ENCODE results near the gene USP22.
A peak's percentile ranks its signal among the peaks of the same experiment; 100 is the strongest.
"Not testable (repeated sequence)": the region's sequence is repeated elsewhere in the genome, so short reads cannot be mapped to it uniquely, and the experiment has no call there.

The USP22 gene

DNA sequence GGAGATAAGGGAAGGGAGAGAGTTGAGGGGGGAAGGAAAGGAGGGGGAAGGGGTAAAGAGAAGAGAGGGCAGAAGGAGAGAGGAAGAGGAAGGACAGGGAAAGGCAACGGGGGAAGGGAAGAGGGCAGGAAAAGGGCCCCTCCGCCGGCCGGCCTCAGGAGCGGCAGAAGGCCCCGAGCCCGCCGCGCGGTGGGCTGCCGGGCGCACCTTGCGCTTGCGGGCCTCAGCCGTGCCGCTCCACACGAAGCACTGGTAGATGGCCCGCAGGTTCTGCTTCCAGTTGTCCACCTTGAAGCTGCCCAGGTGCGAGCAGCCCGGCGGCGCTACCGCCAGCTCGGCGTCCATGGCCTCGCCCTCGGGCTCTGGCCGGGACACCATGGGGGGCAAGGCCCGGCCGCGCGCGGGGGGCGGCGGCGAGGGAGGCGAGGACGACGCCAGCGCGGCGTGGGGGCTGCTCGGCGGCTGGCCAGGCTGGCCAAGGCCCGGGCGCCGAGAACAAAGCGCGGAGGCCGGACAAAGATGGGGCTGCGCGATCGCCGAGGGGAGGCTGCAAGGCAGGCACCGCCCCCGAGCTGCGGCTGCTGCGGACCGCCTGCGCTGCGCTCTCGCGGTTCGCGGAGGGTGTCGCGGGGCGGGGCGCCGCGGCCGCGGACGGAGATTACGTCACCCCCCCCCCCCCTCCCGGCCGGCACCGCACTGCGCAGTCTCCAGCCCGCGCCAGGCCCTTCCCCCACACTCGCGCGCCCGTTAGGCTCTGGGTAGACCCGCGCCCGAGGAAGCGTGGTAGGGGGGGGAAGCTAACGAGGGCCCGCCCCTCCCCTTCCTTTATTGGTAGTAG lies at the start of gene USP22:
USP22 (minus strand) TSS at position 554 of the 838 bp plus-strand sequence; CDS start at position 378, 176 bp downstream.
- peak; percentile 93 for DNase-seq (ENCODE audit: low read depth)

- DNase-seq (ENCODE audit: low read depth): no peak
Measured at GRCh38 chr17:21090902-21091618, 48.2 kb upstream of the USP22 start.

- DNase-seq (ENCODE audit: low read depth): no peak
Measured at GRCh38 chr17:21089933-21090901, 47.4 kb upstream of the USP22 start.

DNA sequence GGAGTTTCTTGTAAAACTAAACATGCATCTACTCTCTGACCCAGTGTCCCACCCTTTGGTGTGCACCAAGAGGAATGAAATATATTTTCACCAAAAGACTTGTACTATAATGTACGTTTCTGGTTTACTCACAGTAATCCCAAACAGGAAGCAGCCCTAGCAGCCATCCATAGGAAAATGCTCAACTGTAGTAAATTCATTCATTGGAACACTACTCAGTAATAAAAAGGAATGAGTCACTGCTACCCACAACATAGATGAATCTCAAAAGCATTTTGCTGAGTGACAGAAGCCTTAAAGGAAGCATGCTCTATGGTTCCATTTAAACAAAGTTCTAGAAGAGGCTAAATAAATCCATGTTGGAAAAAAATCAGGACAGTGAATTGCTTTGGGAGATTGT lies 46.3 kb upstream of the USP22 start:
- DNase-seq (ENCODE audit: low read depth): no peak

- no peak for DNase-seq (ENCODE audit: low read depth)
Measured at GRCh38 chr17:21085707-21086106, 42.9 kb upstream of the USP22 start.

- DNase-seq (ENCODE audit: low read depth): not testable (repeated sequence)
Measured at GRCh38 chr17:21085280-21085679, 42.5 kb upstream of the USP22 start.

GRCh38 chr17:21082001-21082436 lies 39.2 kb upstream of the USP22 start:
- no peak for DNase-seq (ENCODE audit: low read depth)

DNA sequence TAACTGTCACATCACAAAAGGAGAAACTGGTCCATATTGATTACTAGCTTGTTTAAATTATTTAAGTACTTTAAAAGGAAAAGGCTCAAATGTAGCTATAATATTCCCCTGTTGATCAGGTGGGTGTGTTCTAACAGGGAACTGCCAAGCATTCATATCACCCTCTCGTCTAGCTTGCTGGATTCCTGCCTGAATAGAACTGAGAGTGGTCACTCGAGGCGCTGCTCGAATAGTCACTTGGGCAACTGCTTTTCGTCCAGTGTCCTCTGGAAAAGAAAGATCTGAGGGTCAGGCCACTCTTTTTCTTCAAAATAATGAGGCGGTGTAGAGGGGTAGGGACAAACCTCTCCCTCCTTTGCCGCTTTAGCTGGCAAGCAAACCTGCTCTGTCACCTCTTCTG lies 36.4 kb upstream of the USP22 start:
- no peak for DNase-seq (ENCODE audit: low read depth)

DNA sequence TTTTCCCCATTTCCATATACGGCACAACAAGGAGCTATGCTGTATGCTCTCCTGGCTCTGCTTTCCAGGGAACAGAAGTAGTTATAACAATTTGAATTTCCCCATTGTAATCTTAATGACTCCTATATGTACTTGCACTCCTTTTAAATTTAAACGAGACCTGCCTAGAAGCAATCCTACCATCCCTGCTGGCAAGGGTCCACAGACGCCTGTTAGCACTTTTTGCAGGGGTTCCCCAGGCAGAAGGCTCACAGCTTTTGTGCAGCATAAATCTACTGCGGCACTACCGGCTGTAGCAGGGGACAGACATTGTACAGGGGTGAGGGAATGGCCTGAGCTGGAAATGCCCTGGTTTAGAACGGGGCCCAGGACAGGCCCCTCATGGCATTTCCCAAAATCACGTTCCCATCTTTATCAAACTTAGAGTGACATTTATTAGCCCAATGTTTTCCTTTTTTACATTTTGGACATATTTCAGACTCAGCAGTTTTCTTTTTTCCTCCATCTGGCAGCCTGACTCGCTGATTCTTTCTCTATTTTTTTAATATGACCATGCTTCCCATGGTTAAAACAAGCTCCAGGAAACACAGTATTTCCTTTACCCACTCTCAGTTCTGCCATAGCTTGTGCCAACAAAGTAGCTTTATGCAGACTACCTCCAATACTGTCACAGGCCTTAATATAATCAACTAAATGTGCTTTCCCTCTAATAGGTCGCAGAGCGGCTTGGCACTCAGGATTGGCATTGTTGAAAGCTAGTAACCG lies 35.4 kb upstream of the USP22 start:
- DNase-seq (ENCODE audit: low read depth): no peak

GRCh38 chr17:21077281-21077680 lies 34.5 kb upstream of the USP22 start:
- no peak for DNase-seq (ENCODE audit: low read depth)

- no peak for DNase-seq (ENCODE audit: low read depth)
Measured at GRCh38 chr17:21076242-21076641, 33.4 kb upstream of the USP22 start.

- DNase-seq (ENCODE audit: low read depth): no peak
Measured at GRCh38 chr17:21075739-21076085, 32.9 kb upstream of the USP22 start.

- DNase-seq (ENCODE audit: low read depth): no peak
Measured at GRCh38 chr17:21072745-21073197, 30.0 kb upstream of the USP22 start.

- no peak for DNase-seq (ENCODE audit: low read depth)
Measured at GRCh38 chr17:21066394-21066793, 23.6 kb upstream of the USP22 start.

DNA sequence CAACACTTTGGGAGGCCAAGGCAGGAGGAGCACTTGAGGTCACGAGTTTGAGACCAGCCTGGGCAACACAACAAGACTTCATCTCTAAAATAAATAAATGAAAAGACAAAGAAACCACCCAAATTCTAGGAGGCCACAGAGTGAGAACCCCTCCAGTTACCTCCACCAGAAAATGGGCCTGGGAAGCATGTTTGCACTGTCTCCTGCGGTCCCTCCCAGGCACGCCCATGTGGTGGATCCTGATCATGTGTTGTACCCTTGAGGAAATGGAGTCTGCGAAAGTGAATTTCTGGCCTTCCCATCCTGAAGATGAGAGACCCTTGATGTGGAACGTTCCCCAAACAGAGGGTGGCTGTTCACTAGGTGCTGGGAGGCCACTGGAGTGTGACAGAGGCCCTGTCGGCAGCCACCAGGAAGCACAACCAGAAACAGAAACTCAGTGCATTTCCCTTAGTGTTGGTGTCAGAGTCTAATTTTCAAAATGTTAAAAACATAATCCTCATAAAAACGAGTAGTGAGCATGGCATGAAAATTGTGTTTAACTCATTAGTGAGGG lies 19.2 kb upstream of the USP22 start:
- DNase-seq (ENCODE audit: low read depth): no peak

DNA sequence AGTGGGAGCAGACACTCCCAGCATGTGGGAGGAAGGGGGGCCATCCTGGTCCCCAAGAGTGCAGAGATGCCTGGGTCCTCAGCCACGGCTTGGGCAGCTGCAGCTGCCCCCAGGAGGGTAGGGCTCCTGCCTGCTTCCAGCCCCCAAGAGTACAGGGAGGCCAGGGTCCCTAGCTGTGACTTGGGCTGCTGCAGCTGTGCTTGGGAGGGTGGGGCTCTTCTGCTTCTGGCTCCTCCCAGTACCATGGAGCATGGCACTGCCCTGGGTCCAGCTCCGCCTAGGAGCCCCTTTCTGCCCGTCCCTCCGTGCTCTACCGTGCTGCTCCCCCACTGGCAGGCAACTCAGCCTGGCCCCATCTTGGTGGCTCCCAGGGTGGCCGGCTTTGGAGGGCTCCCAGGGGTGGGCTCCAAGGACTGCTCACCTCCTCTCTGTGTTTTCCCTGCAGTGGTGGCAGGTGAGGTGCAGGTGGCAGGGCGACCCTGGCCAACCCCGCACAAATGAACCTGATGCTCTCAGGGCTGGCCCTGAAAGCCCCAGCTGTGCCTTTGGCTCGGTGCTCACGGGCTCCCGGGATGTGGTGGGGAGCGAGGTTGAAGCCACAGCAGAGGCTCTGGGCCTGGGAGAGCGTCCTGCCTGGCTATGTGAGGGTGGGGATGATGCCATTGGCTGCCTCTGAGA lies 18.5 kb upstream of the USP22 start:
- DNase-seq (ENCODE audit: low read depth): no peak

DNA sequence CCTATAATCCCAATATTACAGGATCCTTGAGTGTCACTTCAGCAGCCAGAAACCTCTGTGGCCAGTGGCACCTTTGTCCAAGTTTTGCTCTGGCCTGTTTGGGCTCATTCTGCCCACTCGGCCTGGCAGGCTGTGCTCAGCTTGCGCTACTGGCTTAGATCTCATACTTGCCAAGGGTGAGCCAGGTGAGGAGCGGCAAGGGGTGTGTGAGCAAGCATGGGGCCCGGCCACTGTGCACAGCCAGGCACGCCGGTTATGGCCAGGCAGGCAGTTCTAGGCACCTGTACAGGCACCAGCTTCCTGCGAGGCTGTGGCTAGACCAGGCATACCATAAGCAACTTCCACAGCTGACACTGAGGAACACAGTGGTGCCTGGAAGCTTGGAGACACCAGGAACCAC lies 16.9 kb upstream of the USP22 start:
- no peak for DNase-seq (ENCODE audit: low read depth)

GRCh38 chr17:21058098-21058893 lies 15.5 kb upstream of the USP22 start:
- no peak for DNase-seq (ENCODE audit: low read depth)

GRCh38 chr17:21053056-21053455 lies 10.2 kb upstream of the USP22 start:
- DNase-seq (ENCODE audit: low read depth): not testable (repeated sequence)

DNA sequence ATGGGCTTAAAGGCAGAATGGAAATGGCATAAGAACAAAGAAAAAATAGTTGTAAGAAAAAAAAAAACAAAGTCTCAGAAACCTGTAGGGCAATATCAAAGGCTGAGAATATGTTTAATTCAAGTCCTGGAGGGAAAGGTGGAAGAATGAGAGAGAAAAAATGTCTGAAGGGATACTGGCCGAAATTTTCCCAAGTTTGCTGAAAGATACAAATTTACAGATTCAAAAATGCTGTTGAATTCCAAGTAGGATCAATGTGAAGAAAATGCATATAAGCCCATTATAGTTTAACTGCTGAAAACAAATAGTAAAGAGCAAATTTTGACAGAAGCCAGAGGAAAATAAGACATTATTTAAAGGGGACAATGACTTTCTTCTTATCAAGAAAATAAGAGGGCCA lies 6.6 kb upstream of the USP22 start:
- no peak for DNase-seq (ENCODE audit: low read depth)
